Uterus (tissue), 2 donors: ENCODE measurements around the gene SEC16A.

Experiments
- POLR2A ChIP-seq, 2 donors: fragments of 450-650 bp; IDR thresholded peaks; one replicate each; pipeline ENCODE4 v1.6.1; 2016; ENCODE audit warnings: antibody characterized with exemption in 2 of 2, mild to moderate bottlenecking in 1 of 2, moderate library complexity in 1 of 2
- TF ChIP-seq, protein P1 (sequence below), 4 experiments: fragments of 200-600 bp in 2 of 4; fragments of 450-650 bp in 2 of 4; sonication (generic) in 2 of 4; IDR thresholded peaks; one replicate each; pipeline ENCODE4 v1.5.1; 2016 to 2019; ENCODE audit warnings: antibody characterized with exemption in 4 of 4, mild to moderate bottlenecking in 2 of 4, moderate library complexity in 1 of 4

DNA sequence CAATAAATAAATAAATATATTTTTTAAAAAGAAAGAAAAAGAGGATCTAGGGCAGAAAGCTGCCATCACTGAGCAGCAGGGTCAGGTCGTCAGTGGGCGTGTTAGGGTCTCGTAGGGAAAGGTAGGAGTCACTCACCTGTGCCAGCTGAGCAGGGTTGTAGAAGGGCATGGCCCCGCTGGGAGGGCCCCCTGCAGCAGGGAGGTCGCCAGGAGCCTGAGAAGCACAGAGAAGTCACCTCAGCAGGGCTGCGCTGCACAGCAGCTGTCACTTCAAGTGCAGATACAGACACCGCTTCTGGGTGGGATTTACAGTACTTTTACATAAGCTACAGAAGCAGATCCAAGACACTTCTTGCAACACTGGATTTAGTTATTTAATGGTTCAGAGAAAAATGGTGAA lies 39.2 kb downstream of the SEC16A start:
- TF ChIP-seq, protein P1, sequence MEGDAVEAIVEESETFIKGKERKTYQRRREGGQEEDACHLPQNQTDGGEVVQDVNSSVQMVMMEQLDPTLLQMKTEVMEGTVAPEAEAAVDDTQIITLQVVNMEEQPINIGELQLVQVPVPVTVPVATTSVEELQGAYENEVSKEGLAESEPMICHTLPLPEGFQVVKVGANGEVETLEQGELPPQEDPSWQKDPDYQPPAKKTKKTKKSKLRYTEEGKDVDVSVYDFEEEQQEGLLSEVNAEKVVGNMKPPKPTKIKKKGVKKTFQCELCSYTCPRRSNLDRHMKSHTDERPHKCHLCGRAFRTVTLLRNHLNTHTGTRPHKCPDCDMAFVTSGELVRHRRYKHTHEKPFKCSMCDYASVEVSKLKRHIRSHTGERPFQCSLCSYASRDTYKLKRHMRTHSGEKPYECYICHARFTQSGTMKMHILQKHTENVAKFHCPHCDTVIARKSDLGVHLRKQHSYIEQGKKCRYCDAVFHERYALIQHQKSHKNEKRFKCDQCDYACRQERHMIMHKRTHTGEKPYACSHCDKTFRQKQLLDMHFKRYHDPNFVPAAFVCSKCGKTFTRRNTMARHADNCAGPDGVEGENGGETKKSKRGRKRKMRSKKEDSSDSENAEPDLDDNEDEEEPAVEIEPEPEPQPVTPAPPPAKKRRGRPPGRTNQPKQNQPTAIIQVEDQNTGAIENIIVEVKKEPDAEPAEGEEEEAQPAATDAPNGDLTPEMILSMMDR (IDR thresholded peaks at IDR 0.05): no peak
- no peak for TF ChIP-seq POLR2A (IDR thresholded peaks at IDR 0.05)
